Left ventricle myocardium superior (tissue), 1 donor: ENCODE data around the gene RBM44. TPM values are rescaled to one million over a fixed set of nuclear protein-coding genes. Genes with fewer than 3 reads are reported as not detected.
"Not testable (repeated sequence)": the region's sequence is repeated elsewhere in the genome, so short reads cannot be mapped to it uniquely, and the experiment has no call there.

Source experiments
- ATAC-seq: fragments of 200-7000 bp; cut with Tn5 transposase; one replicate; pipeline ENCODE4 v1.9.1; 2020; ENCODE audit warnings: mild to moderate bottlenecking, moderate library complexity
- DNase-seq: peaks from one replicate; pipeline ENCODE4 v3.0.0-alpha.2; 2020
- intact Hi-C: fragments of 100-400 bp; cut with micrococcal nuclease; formaldehyde crosslinking; loops from one replicate; pipeline ENCODE4 v1.11.0; 2022
- total RNA-seq: library from RNA; stranded (reverse); fragmentation: NEBNext Ultra II Directional; extraction: Animal tissue kit (Norgen Biotek cat#: 25700); gene quantifications from one replicate; pipeline ENCODE4 v1.2.1, GENCODE V29; 2021
- donor health status: DM: no; HTN: yes; CAD: no; lungs with severe emphysema.

The RBM44 gene
- total RNA-seq, 1 donor from 2014 or later, result 0.32 TPM

- intact Hi-C loops, result no loop called here
- DNase-seq (no peak), ATAC-seq (no peak)
Measured at GRCh38 chr2:237835372-237835771, 36.8 kb downstream of the RBM44 start.

GRCh38 chr2:237841051-237841450, 42.5 kb downstream of the RBM44 start:
- intact Hi-C loops, result no loop called here
- no peak for ATAC-seq
- no peak for DNase-seq

GRCh38 chr2:237848940-237849339, 50.4 kb downstream of the RBM44 start:
- intact Hi-C loops, result not testable (repeated sequence)

GRCh38 chr2:237854295-237854694, 55.7 kb downstream of the RBM44 start:
- intact Hi-C loops, result no loop called here
- DNase-seq (no peak), ATAC-seq (no peak)

More at GRCh38 chr2:237848940-237849339, 50.4 kb downstream of the RBM44 start:
- not testable (repeated sequence) for DNase-seq, ATAC-seq

GRCh38 chr2:237857791-237858190, 59.2 kb downstream of the RBM44 start:
- intact Hi-C loops, result no loop called here
- DNase-seq, result no peak
- no peak for ATAC-seq

- peak; percentile 69 for DNase-seq
- intact Hi-C loops, result no loop called here
- peak; percentile 78 for ATAC-seq
Measured at GRCh38 chr2:237858294-237859081, 59.9 kb downstream of the RBM44 start.

GRCh38 chr2:237859082-237859433, 60.5 kb downstream of the RBM44 start:
- ATAC-seq (no peak), DNase-seq (no peak)
- intact Hi-C loops, result no loop called here

GRCh38 chr2:237859533-237860272, 61.1 kb downstream of the RBM44 start, which contains the start of gene RAMP1:
Gene RAMP1 (plus strand): TSS chr2:237859623. CDS start chr2:237859676, 53 bp downstream.
- ATAC-seq (peak; percentile 58), DNase-seq (peak; percentile 56)
- intact Hi-C loops, result no loop called here

- DNase-seq, result peak; percentile 37
- peak; percentile 2 for ATAC-seq
- intact Hi-C loops, result no loop called here
Measured at GRCh38 chr2:237860273-237860935, 61.8 kb downstream of the RBM44 start.

- ATAC-seq (no peak), DNase-seq (no peak)
- intact Hi-C loops, result no loop called here
Measured at GRCh38 chr2:237861875-237862527, 63.4 kb downstream of the RBM44 start.

- no peak for ATAC-seq
- no peak for DNase-seq
- intact Hi-C loops, result no loop called here
Measured at GRCh38 chr2:237862528-237862895, 63.9 kb downstream of the RBM44 start.

GRCh38 chr2:237863102-237863511, 64.5 kb downstream of the RBM44 start:
- ATAC-seq (no peak), DNase-seq (no peak)
- intact Hi-C loops, result no loop called here

- intact Hi-C loops, result no loop called here
- ATAC-seq (peak; percentile 56), DNase-seq (peak; percentile 54)
Measured at GRCh38 chr2:237863689-237864443, 65.3 kb downstream of the RBM44 start.

- ATAC-seq (no peak), DNase-seq (no peak)
- intact Hi-C loops, result no loop called here
Measured at GRCh38 chr2:237864444-237864931, 65.9 kb downstream of the RBM44 start.

GRCh38 chr2:237864940-237865622, 66.5 kb downstream of the RBM44 start:
- intact Hi-C loops, result no loop called here
- DNase-seq (peak; percentile 52), ATAC-seq (peak; percentile 56)

- peak; percentile 4 for ATAC-seq
- intact Hi-C loops, result no loop called here
- peak; percentile 29 for DNase-seq
Measured at GRCh38 chr2:237865623-237866041, 67.1 kb downstream of the RBM44 start.

- DNase-seq, result peak; percentile 16
- ATAC-seq, result no peak
- intact Hi-C loops, result no loop called here
Measured at GRCh38 chr2:237866101-237866621, 67.6 kb downstream of the RBM44 start.

- DNase-seq (no peak), ATAC-seq (no peak)
- intact Hi-C loops, result no loop called here
Measured at GRCh38 chr2:237867465-237867864, 68.9 kb downstream of the RBM44 start.
